Epidermal melanocyte (primary cell): Measurements from ENCODE around the gene GART.
"Not testable (repeated sequence)": the region's sequence is repeated elsewhere in the genome, so short reads cannot be mapped to it uniquely, and the experiment has no call there.

Experiments used
- DNase-seq: peaks from one replicate; pipeline ENCODE4 v3.0.0; 2011; ENCODE audit warnings: low spot score; ENCODE audit not compliant: insufficient read length

Gene GART

DNA sequence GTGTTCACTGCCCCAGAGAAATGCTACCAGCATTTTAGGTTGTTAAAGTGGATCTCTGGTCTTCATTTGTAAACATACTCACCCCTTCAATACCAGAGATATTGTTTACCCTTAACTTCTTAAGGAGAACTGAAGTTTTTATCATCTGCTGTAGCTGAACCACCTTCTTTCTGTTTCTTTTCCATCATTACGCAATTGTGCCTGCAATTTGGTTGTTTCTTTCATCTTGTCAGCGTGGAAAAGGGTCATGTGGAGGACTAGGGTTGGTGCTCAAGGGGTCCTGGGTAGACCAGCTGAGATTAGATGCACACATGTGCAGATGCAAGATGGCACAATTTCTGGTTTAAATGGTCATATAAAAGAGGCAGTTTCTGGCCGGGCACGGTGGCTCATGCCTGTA lies 23.0 kb downstream of the GART start:
- no peak for DNase-seq

DNA sequence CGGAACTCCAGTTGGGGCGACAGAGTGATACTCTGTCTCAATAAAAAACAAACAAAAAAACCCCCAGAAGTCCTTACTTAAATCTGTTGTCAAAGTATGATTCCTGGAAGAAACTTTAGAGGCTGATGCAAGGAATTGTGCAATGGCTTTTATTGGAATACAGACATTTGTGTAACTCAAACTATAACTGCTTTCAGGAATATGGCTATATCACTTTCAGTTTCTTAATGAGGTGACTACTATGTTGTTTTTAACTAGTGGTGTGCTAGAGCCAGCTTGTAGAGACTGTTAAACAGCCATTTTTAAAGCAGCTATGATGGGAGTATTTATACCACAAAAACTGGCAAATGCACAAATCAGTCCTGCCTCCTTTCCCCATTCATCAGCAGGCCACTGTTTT lies 27.7 kb downstream of the GART start:
- no peak for DNase-seq

- no peak for DNase-seq
Observed at GRCh38 chr21:33512481-33512880, 29.4 kb downstream of the GART start.

DNA sequence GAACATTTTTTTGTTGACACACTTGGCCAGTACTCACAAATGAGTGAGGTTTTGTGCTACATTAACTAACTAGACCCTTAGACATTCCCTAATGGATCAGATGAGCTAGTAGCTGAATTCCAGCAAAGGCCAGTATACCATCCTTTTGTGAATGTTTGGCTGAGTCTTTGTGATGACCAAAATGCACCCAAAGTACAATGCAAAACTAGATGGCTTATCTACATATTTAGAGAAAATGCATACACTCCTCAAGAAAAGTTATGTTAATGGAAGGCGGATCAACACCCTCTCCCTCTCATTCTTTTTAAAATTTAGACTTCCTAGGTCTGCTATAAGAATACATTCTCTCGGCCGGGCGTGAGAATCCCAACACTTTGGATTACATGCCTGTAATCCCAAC lies 30.3 kb downstream of the GART start:
- DNase-seq: no peak

DNA sequence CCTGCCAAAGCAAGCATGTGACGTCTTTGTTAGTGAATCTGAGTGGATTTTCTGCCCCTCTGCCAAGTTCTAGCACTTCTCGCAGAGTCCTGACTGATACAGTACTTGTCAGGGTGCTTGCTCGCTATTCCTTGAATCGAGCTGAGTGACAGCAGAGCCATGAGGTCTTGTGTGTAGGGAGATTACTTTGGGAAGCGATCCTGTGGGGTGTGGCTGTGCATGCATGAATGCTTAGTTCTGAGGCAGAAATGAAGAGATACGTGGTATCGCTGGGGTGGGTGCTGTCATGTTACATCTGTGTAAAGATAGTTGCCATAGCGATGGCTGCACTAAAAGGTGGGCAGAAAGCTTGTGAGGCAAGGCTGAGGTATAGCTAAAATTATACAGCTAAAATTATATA lies 31.1 kb downstream of the GART start:
- DNase-seq: no peak

- not testable (repeated sequence) for DNase-seq
Observed at GRCh38 chr21:33507003-33507402, 34.9 kb downstream of the GART start.

DNA sequence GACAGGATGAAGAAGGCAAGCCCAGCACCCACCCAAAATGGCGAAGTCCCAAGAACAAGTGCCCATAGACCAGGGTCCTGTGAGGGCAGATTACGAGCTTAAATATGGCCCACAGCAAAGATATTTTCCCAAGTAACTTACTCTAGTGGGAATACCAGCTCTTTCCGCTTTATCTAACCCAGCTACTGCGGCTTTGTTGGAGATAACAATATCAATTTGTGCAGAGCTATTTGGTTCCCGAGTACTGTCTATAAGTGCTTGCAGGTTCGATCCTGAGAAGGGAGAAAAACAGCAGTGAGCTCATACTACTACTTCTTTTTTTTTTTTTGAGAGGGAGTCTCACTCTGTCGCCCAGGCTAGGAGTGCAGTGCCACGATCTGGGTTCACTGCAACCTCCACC lies 36.1 kb downstream of the GART start:
- no peak for DNase-seq

- DNase-seq: no peak
Observed at GRCh38 chr21:33496345-33496744, 45.6 kb downstream of the GART start.

GRCh38 chr21:33495743-33496142 lies 46.2 kb downstream of the GART start:
- no peak for DNase-seq

DNA sequence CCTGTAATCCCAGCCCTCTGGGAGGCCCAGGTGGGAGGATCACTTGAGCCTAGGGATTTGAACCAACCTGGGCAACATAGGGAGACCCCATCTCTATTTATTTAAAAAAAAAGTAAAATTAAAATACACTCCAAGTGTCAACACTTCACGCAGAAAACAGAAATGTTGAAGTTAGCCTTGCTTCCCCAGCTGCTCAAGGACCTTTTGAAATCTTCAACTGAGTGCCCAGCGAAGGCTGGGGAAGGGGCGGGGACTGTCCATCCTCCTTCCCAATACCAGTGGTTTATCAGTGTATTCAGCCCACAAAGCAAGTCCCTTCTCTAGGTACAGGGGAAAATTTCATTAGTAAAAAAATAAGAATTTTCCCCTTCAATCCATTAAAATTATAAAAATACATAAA lies 48.2 kb downstream of the GART start:
- DNase-seq: no peak

DNA sequence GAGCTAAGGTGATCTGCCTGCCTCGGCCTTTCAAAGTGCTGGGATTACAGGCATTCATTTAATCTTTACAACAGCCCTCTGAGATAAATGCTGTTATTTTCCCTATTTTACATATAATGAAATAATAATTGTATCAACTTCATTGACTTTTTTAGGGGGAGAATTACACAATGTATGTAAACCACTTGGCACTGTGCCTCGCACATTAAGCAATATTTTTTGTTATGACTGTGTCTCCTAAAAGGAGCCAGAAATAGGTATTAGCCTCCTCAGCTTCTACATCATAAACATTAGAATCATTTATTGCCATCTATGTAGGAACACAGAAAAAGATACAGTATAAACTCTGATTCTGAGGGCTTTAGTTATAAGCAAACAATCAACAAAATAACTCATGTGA lies 49.3 kb downstream of the GART start:
- DNase-seq: no peak

DNA sequence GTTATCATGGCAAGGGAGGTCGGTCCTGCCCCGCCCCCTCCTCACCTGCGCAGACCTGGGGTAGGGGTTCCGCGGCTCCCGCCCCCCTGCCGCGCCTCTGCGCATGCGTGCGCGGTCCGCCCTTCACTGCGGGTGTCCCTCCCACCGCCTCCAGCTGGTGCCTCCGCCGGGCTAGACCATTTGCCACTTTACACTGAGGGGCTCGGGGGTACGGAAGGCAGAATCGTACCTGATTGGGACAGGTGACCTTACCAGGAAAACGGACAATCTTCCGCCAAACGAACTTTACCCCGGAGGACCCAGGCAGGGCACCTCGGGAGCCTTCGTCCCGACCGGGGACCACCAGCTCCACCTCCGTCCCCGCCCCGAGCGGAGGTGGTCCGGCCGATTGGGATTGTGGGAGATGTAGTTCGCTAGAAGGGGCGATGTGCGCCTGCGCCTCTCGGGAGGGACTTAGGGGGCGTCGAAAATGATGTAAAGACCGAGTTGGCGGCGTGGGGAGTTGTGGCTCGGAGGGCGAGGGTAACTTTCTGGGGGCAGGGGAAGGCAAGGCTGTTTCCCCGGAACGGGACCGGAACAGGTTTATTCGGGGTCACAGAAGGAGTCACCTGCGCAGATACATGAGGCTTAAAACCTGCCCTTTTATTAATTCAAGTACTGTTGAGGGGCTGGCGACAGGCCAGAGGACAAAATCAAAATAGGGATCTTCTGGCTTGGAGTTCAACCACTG lies 50.4 kb downstream of the GART start, which contains the start of gene DNAJC28:
Gene DNAJC28 (minus strand): TSS at position 344 of the 730 bp plus-strand sequence. CDS start 2,323 bp downstream, outside the sequence.
- peak; percentile 85 for DNase-seq

- no peak for DNase-seq
Observed at GRCh38 chr21:33490991-33491372, 50.9 kb downstream of the GART start.

GRCh38 chr21:33488936-33489335 lies 53.0 kb downstream of the GART start:
- no peak for DNase-seq

GRCh38 chr21:33487996-33488395 lies 53.9 kb downstream of the GART start:
- DNase-seq: no peak

DNA sequence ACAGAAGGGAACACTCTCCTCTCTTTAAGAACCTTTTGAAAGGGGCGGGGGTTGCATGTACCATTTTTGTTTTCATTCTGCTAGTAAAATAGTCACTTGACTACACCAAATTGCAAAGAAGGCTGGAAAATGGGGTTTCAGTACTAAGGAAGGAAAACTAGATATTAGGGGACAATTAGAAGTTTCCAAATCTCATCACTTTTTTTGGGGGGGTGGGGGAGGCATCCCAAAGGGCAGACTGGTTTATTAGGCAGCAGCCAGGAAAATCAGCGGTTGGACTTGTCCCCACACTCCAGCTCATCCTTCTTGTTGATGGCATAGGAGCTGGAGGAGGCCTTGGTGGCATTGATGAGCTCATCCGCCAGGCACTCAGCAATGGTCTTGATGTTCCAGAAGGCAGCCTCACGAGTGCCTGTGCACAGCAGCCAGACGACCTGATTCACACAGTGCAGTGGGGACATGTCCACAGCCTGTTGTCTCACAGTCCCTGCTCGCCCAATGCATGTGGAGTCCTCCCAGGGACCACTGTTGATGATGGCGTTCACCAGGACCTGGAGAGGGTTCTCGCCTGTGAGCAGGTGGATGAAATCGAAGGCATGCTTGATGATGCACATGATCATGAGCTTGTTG lies 60.5 kb downstream of the GART start:
- no peak for DNase-seq

DNA sequence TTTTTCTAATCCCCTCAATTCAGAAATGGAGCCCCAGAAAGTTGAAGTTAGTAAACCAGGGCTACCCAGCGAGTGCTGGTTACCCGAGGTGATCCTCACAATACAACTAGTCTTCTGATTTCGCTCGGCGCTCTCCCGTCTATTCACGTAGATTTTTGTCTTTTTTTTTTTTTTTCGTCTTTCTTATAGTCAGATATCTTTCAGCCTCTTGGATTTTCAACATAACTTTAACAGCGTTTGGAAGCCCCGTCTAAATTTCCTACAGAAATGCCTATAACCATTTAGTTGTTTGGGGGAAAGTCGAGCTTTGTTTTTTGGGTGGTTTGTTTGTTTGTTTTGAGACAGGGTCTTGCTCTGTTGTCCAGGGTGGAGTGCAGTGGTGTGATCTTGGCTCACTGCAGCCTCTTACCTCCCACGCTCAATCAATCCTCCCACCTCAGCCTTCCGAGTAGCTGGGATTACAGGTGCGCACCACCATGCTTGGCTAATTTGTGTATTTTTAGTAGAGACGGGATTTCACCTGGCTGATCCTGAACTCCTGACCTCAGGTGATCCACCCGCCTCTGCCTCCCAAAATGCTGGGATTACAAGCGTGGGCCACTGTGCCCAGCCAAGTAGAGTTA lies 61.3 kb downstream of the GART start:
- DNase-seq: no peak

DNA sequence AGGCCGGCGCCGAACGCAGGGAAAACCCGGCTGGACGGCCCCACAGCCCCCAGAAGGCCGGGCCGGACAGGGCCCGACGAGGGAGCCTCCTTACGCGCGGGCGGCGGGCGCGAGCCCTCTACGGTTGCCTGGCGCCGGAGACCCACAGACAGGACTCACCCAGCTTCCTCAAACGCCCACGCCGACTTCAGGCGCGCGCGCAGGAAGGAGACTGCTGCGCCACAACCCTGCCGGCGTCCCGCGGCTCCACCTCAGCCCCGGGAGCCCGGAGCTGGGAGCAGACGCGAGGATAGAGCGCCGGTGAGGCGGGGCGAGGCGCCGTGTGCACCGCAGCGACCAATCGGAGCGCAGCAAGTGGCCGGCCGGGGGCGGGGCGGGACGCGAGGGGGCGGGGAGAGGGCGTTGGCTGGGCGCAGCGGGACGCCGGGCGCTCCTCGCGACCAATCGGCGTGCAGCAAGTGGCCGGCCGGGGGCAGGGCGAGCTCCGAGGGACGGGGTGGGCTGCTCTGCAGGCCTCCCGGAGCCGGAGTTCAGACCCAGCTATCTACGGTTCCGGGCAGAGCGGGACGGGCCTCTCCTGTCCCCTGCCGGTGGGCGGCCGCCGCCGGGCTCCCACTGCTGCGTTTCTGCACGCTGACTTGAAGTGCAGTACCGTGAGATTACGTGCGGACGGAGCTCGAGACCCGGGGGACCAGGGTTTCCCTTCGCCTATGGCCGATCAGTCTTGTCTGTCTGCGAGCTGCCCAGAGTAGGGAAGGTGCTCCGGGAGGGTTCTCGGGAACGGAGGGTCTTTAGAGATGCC lies 62.0 kb downstream of the GART start, which contains the start of gene TMEM50B:
Gene TMEM50B (minus strand): TSS at position 296 of the 802 bp plus-strand sequence. CDS start 11,089 bp downstream, outside the sequence.
- DNase-seq: peak; percentile 91

DNA sequence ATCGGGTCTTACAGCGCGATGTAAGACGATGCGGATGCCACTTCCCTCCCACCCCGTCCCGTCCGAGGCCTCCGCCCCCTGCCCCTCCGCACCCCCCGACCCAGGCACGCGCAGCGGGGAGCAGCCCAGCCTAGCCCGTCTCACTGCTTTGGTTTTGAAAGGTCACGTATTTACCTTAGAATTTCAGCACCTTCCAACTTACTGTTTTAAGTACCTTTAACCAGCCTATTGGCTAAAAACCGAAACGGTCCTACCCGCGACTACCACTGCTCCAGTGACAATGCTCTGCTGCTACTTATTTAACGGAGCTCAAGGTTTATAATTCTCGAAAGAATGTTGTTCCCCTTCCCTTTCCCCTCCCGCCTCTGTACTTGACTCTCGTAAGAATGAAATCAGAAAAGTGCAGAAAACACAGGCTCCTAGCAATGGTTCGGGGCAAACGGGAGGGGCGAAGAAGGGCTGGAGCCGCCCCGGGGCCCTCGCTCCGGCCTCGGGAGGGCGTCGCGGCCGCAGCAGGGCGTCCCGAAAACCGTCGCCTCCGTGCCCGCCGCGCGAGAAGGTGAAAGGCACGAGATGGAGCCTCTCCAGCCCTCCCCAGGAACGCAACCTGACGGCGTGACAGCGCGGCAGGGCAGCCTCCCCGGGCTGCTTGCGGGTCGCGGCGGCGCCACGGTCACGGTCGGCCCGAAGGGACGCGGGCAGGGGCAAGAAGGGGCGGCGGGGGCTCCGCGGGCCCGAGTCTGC lies 62.8 kb downstream of the GART start:
- no peak for DNase-seq

DNA sequence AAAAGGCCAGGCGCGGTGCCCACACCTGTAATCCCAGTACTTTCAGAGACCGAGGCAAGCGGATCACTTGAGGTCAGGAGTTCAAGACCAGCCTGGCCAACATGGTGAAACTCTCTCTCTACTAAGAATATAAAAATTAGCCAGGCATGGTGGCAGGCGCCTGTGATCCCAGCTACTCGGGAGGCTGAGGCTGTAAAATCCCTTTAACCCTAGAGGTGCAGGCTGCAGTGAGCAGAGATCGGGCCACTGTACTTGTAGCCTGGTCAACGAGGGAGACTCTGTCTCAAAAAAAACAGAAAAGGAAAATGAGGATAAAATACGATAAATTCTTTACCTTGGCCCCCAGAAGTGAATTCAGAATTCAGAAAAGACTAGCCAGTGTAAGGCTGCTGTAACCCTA lies 63.7 kb downstream of the GART start:
- no peak for DNase-seq

DNA sequence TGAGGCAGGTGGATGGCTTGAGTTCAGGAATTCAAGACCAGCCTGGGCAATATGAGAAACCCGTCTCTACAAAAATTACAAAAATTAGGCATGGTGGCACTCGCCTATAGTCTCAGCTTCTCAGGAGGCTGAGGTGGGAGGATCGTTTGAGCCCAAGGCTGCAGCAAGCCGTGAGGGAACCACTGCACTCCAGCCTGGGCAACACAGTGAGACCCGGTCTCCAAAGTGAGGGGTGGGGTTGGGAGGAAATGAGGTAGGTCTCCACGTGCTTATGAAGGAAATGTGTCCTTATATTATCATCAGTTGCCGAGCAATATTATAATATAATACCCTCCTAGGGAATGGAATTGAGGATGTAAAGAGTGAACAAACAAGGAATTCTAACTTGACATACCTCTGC lies 64.9 kb downstream of the GART start:
- DNase-seq: no peak
